Keratinocyte (primary cell): Measurements from ENCODE around the gene TFB1M. TPM values are rescaled to one million over a fixed set of nuclear protein-coding genes. Genes with fewer than 3 reads are reported as not detected.

Experiments
- DNase-seq: peaks from one replicate; pipeline ENCODE4 v3.0.0-alpha.2; 2011; ENCODE audit warnings: low read depth, missing footprints, low spot score
- FAIRE-seq: peaks from 2 replicates; lab custom pipeline; 2011; peaks lifted over from hg19 to GRCh38; lab: Jason Lieb, UNC
- H2AFZ ChIP-seq: 2 replicates; pipeline ENCODE4 v1.6.0; 2012; ENCODE audit warnings: low read length, control low read depth, inconsistent platforms; ENCODE audit not compliant: control insufficient read depth
- H3K27ac ChIP-seq: 2 replicates; pipeline ENCODE4 v1.5.1; 2011; ENCODE audit warnings: low read length; ENCODE audit not compliant: control insufficient read depth, insufficient read depth
- H3K27me3 ChIP-seq: 3 replicates; pipeline ENCODE4 v1.6.0; 2011; ENCODE audit warnings: low read length; ENCODE audit not compliant: control insufficient read depth, insufficient read depth; ENCODE audit errors: extremely low read depth
- H3K36me3 ChIP-seq, 2 experiments: 2 replicates in 1 of 2; 3 replicates in 1 of 2; pipeline ENCODE4 v1.5.1; 2011; ENCODE audit warnings: low read length in 2 of 2, mild to moderate bottlenecking in 1 of 2; ENCODE audit not compliant: control insufficient read depth in 2 of 2, insufficient read depth in 2 of 2; ENCODE audit errors: extremely low read depth in 1 of 2
- H3K4me1 ChIP-seq: 3 replicates; pipeline ENCODE4 v1.5.1; 2011; ENCODE audit warnings: low read length; ENCODE audit not compliant: control insufficient read depth, insufficient read depth; ENCODE audit errors: extremely low read depth
- H3K4me2 ChIP-seq: 3 replicates; pipeline ENCODE4 v1.6.0; 2011; ENCODE audit warnings: low read depth, low read length; ENCODE audit not compliant: control insufficient read depth, insufficient read depth; ENCODE audit errors: extremely low read depth
- H3K4me3 ChIP-seq, 3 experiments: fragments of 200-600 bp in 1 of 3; sonication (generic) in 1 of 3; 2 replicates in 2 of 3; 3 replicates in 1 of 3; pipeline ENCODE4 v1.5.1; 2011 to 2016; ENCODE audit warnings: low read length in 3 of 3, mild to moderate bottlenecking in 3 of 3, control low read depth in 2 of 3, inconsistent platforms in 1 of 3, low read depth in 1 of 3, mixed read lengths in 1 of 3, mixed run types in 1 of 3, moderate library complexity in 1 of 3; ENCODE audit not compliant: control insufficient read depth in 2 of 3, insufficient read depth in 2 of 3; ENCODE audit errors: extremely low read depth in 1 of 3
- H3K79me2 ChIP-seq: 2 replicates; pipeline ENCODE4 v1.6.0; 2012; ENCODE audit warnings: low read length; ENCODE audit not compliant: control insufficient read depth, insufficient read depth
- H3K9ac ChIP-seq: 3 replicates; pipeline ENCODE4 v1.6.0; 2011; ENCODE audit warnings: low read length; ENCODE audit not compliant: control insufficient read depth, insufficient read depth; ENCODE audit errors: extremely low read depth
- H3K9me1 ChIP-seq: 3 replicates; pipeline ENCODE4 v1.6.0; 2011; ENCODE audit warnings: low read length; ENCODE audit not compliant: control insufficient read depth, insufficient read depth; ENCODE audit errors: extremely low read depth
- H3K9me3 ChIP-seq: 2 replicates; pipeline ENCODE4 v1.5.1; 2012; ENCODE audit warnings: low read depth, low read length; ENCODE audit not compliant: control insufficient read depth
- H4K20me1 ChIP-seq: 3 replicates; pipeline ENCODE4 v1.6.0; 2011; ENCODE audit warnings: low read length; ENCODE audit not compliant: control insufficient read depth, insufficient read depth; ENCODE audit errors: extremely low read depth
- EZH2 ChIP-seq: IDR thresholded peaks from one replicate; pipeline ENCODE4 v1.6.1; 2012; ENCODE audit warnings: inconsistent platforms, mild to moderate bottlenecking, low read length, moderate library complexity
- dilution Hi-C: fragments of 300-500 bp; cut with MboI; formaldehyde crosslinking; loops from one replicate; pipeline ENCODE4 v1.7.0; 2020; ENCODE audit warnings: low sequenced_read_pairs; ENCODE audit not compliant: extremely low pct_ligation_motif_present
- polyA plus RNA-seq, 5 experiments: library from polyadenylated mRNA; depleted of rRNA in 3 of 5; stranded (reverse) in 3 of 5; stranded (forward) in 1 of 5; unstranded in 1 of 5; fragments of >200 nt; gene quantifications; 1 replicate in 1 of 5; 2 replicates in 3 of 5; 3 replicates in 1 of 5; pipeline versions ENCODE4 v1.2.1 to v1.2.3, GENCODE V29; 2011 to 2012; ENCODE audit warnings: missing spikeins in 2 of 5, low read depth in 1 of 5, low replicate concordance in 1 of 5
- TF ChIP-seq, protein P1 (sequence below), 3 experiments: IDR thresholded peaks in 1 of 3; conservative IDR thresholded peaks in 1 of 3; optimal IDR thresholded peaks in 1 of 3; 2 replicates in 2 of 3; 3 replicates in 1 of 3; pipeline versions ENCODE3 to v1.5.1; 2011; ENCODE audit warnings: low read length in 3 of 3, mild to moderate bottlenecking in 3 of 3, moderate library complexity in 2 of 3, control low read depth in 1 of 3, inconsistent platforms in 1 of 3; ENCODE audit not compliant: insufficient read depth in 2 of 3; ENCODE audit errors: extremely low read depth in 1 of 3

TFB1M gene
- polyA plus RNA-seq, 1 donor (not counting 4 experiments of a cell fraction or from before 2014, with no cell fraction given): 38.6 TPM

- Histone ChIP-seq H3K9ac (peak overlapping the region; percentile 71), H3K79me2 (no peaks in the 10 kb centered on the region), H3K27me3 (no peaks in the 10 kb centered on the region), H2AFZ (no peak overlapping the region), H3K4me2 (peak overlapping the region; percentile 65), H4K20me1 (no peaks in the 10 kb centered on the region), H3K9me1 (no peaks in the 10 kb centered on the region), H3K9me3 (no peaks in the 10 kb centered on the region), H3K4me3 (peak overlapping the region in 2 of 3 experiments; percentile 12 to 40), H3K36me3 (peaks cover 4 to 9% of the 10 kb centered on the region in 2 experiments), H3K27ac (peak overlapping the region; percentile 62), H3K4me1 (peaks cover 13% of the 10 kb centered on the region)
- peak; percentile 69 for FAIRE-seq
- TF ChIP-seq, protein P1, sequence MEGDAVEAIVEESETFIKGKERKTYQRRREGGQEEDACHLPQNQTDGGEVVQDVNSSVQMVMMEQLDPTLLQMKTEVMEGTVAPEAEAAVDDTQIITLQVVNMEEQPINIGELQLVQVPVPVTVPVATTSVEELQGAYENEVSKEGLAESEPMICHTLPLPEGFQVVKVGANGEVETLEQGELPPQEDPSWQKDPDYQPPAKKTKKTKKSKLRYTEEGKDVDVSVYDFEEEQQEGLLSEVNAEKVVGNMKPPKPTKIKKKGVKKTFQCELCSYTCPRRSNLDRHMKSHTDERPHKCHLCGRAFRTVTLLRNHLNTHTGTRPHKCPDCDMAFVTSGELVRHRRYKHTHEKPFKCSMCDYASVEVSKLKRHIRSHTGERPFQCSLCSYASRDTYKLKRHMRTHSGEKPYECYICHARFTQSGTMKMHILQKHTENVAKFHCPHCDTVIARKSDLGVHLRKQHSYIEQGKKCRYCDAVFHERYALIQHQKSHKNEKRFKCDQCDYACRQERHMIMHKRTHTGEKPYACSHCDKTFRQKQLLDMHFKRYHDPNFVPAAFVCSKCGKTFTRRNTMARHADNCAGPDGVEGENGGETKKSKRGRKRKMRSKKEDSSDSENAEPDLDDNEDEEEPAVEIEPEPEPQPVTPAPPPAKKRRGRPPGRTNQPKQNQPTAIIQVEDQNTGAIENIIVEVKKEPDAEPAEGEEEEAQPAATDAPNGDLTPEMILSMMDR (optimal IDR thresholded peaks at IDR 0.05 in 1 of 3, IDR thresholded peaks at IDR 0.05 in 1 of 3, conservative IDR thresholded peaks at IDR 0.05 in 1 of 3; ENCODE audit: extremely low read depth in 1 of 3, insufficient read depth in 2 of 3, low read length in 3 of 3): no peak
- TF ChIP-seq EZH2: no peak
- dilution Hi-C loops: no loop called here
- DNase-seq: no peak
These were observed 66.7 kb downstream of the TFB1M start for GRCh38 chr6:155247618-155248007.

DNA sequence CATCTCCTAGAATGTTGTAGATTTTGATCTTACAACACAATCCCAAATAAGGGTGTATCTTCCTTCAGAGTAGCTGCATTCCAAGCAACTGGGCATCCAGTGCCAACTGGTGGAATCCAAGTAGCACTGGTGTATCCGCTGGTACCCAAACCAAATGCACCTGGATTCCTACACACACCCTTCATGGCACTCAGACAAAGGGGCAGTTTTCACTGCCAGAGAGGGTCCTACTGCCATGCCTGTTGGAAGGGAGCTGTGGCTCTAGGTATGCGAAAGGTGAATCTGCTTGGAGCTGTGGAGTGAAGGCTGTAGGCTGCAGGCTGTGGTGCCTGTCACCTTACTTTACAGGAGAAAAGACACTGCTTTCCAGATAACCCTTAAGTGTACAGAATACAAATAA lies 67.5 kb downstream of the TFB1M start:
- no peak for TF ChIP-seq EZH2
- TF ChIP-seq, protein P1 (optimal IDR thresholded peaks at IDR 0.05 in 1 of 3, IDR thresholded peaks at IDR 0.05 in 1 of 3, conservative IDR thresholded peaks at IDR 0.05 in 1 of 3; ENCODE audit: extremely low read depth in 1 of 3, insufficient read depth in 2 of 3, low read length in 3 of 3): no peak
- no peak overlapping the region for H3K4me3 ChIP-seq
- no peak overlapping the region for H3K9ac ChIP-seq
- H3K9me1 ChIP-seq: no peaks in the 10 kb centered on the region
- no peaks in the 10 kb centered on the region for H3K27me3 ChIP-seq
- H4K20me1 ChIP-seq: no peaks in the 10 kb centered on the region
- peaks cover 13% of the 10 kb centered on the region for H3K4me1 ChIP-seq
- no peak overlapping the region for H3K27ac ChIP-seq
- H2AFZ ChIP-seq: no peak overlapping the region
- FAIRE-seq: no peak
- H3K9me3 ChIP-seq: no peaks in the 10 kb centered on the region
- no peak for DNase-seq
- H3K4me2 ChIP-seq: no peak overlapping the region
- dilution Hi-C loops: no loop called here
- peaks cover 4 to 9% of the 10 kb centered on the region in 2 experiments for H3K36me3 ChIP-seq
- H3K79me2 ChIP-seq: no peaks in the 10 kb centered on the region
